Omental fat pad (tissue), 4 donors: ENCODE measurements around the gene TSHR. TPM values are rescaled to one million over a fixed set of nuclear protein-coding genes. Genes with fewer than 3 reads are reported as not detected.

ENCODE experiments used
- ATAC-seq: fragments of 150-250 bp; one replicate; pipeline ENCODE4 v1.9.1; 2016; ENCODE audit warnings: mild to moderate bottlenecking, moderate library complexity; ENCODE audit not compliant: low FRiP score
- DNase-seq: peaks from one replicate; pipeline ENCODE4 v3.0.0-alpha.2; 2019; ENCODE audit warnings: low spot score
- total RNA-seq, 4 donors: library from RNA; depleted of rRNA; stranded (reverse); fragments of >200 nt; gene quantifications; one replicate each; pipeline ENCODE4 v1.1.0, GENCODE V29; 2016
- TF ChIP-seq, protein P1 (sequence below), 3 donors: fragments of 450-650 bp; IDR thresholded peaks; one replicate each; pipeline ENCODE4 v1.5.1; 2016 to 2017; ENCODE audit warnings: antibody characterized with exemption in 3 of 3, mild to moderate bottlenecking in 3 of 3, moderate library complexity in 2 of 3

TSHR gene
- total RNA-seq, 4 donors from 2014 or later = 0.36 to 0.79 (median 0.74) TPM; not detected in 1

- ATAC-seq = no peak
- DNase-seq = no peak
- TF ChIP-seq, protein P1, sequence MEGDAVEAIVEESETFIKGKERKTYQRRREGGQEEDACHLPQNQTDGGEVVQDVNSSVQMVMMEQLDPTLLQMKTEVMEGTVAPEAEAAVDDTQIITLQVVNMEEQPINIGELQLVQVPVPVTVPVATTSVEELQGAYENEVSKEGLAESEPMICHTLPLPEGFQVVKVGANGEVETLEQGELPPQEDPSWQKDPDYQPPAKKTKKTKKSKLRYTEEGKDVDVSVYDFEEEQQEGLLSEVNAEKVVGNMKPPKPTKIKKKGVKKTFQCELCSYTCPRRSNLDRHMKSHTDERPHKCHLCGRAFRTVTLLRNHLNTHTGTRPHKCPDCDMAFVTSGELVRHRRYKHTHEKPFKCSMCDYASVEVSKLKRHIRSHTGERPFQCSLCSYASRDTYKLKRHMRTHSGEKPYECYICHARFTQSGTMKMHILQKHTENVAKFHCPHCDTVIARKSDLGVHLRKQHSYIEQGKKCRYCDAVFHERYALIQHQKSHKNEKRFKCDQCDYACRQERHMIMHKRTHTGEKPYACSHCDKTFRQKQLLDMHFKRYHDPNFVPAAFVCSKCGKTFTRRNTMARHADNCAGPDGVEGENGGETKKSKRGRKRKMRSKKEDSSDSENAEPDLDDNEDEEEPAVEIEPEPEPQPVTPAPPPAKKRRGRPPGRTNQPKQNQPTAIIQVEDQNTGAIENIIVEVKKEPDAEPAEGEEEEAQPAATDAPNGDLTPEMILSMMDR (IDR thresholded peaks at IDR 0.05) = no peak
Measured at GRCh38 chr14:81153187-81153586, 197.8 kb downstream of the TSHR start.

GRCh38 chr14:81157431-81157830 lies 202.0 kb downstream of the TSHR start:
- ATAC-seq (no peak), DNase-seq (no peak)
- TF ChIP-seq, protein P1 (IDR thresholded peaks at IDR 0.05) = no peak

DNA sequence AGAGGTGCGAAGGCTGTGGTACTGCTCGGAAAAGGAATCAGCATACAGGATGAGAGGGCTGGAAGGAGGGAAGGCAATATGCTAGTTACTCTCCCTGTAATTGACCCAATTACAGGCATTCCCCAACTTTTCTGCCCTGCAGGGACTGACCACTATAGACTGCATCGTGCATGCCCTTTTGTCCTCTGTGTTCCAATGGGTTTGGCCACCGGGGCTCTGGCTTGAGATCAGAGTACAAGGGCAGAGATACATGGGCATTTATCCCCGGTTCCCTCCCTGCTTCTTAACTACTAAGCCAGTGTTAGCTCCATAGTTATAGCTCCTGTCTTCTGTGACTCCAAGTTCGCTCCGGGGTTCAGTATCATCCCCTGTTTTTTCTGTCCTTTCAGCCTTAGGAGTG lies 205.7 kb downstream of the TSHR start:
- DNase-seq = no peak
- TF ChIP-seq, protein P1 (IDR thresholded peaks at IDR 0.05) = no peak
- ATAC-seq = no peak

- ATAC-seq = no peak
- TF ChIP-seq, protein P1 (IDR thresholded peaks at IDR 0.05) = no peak
- no peak for DNase-seq
Measured at GRCh38 chr14:81161749-81162148, 206.3 kb downstream of the TSHR start.

DNA sequence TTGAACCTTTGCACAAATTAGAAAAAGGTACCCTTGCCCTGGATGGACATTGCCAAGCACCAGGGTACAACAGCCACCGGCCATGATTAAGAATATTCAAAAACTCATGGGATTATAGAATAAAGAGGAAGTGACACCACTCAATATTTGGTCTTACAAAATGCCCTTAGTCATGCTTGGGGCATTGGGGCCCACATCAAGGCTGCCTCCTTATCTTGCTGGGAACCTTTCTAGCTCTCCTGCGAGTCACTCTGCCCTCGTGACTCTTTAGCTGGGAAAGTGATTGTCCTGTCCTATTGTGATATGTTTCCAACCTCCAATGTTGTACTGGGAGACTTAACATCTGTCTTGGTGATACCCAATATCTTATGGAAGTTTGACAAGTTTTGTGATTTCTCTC lies 207.5 kb downstream of the TSHR start:
- ATAC-seq (no peak), DNase-seq (no peak)
- TF ChIP-seq, protein P1 (IDR thresholded peaks at IDR 0.05) = no peak

DNA sequence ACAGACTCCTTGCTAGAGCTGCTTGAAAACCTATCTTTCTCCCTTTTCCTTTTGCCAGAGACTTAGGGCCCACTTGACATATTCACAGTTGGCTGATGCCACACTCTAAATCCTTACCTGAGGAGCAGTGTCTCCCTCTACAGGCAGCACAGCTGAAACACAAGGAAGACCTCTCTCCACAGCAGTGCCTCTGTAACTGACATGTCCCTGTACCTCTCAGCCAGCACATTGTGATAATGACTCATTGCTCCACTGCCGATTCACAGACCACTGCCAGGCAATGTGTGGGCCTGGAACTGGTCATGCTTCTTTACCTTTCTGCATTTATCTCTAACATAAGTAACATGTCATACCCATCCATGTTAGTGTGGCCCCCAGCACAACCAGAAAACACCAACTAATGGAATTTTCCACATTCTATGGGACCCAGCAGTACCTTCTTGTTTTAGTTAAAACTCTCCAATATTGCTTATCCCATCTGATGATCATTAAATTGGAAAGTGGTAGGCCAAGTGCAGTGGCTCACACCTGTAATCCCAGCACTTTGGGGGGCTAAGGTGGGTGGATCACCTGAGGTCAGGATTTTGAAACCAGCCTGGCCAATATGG lies 208.8 kb downstream of the TSHR start:
- TF ChIP-seq, protein P1 (IDR thresholded peaks at IDR 0.05) = no peak
- no peak for DNase-seq
- ATAC-seq = peak; percentile 41

- DNase-seq (no peak), ATAC-seq (no peak)
- TF ChIP-seq, protein P1 (IDR thresholded peaks at IDR 0.05) = no peak
Measured at GRCh38 chr14:81165188-81165587, 209.8 kb downstream of the TSHR start.
